Endothelial cell (in vitro differentiated cells): ENCODE data around the gene KCTD21. TPM values are rescaled to one million over a fixed set of nuclear protein-coding genes. Genes with fewer than 3 reads are reported as not detected.
"Not testable (repeated sequence)": the region's sequence is repeated elsewhere in the genome, so short reads cannot be mapped to it uniquely, and the experiment has no call there.

Experiments
- DNase-seq: peaks from one replicate; pipeline ENCODE4 v3.0.0; 2021; ENCODE audit warnings: low spot score
- H3K27ac Mint-ChIP-seq: one replicate; pipeline ENCODE4 v1.8.0; 2021; ENCODE audit warnings: mixed read lengths, inconsistent platforms; ENCODE audit not compliant: unreplicated experiment
- H3K27me3 Mint-ChIP-seq: one replicate; pipeline ENCODE4 v1.8.0; 2021; ENCODE audit warnings: mild to moderate bottlenecking, moderate library complexity, mixed read lengths, inconsistent platforms; ENCODE audit not compliant: unreplicated experiment
- H3K36me3 Mint-ChIP-seq: one replicate; pipeline ENCODE4 v1.8.0; 2021; ENCODE audit warnings: mild to moderate bottlenecking, low read depth, mixed read lengths, inconsistent platforms; ENCODE audit not compliant: unreplicated experiment
- H3K4me1 Mint-ChIP-seq: one replicate; pipeline ENCODE4 v1.8.0; 2021; ENCODE audit warnings: mild to moderate bottlenecking, mixed read lengths, inconsistent platforms; ENCODE audit not compliant: unreplicated experiment
- H3K4me3 Mint-ChIP-seq: one replicate; pipeline ENCODE4 v1.8.0; 2021; ENCODE audit warnings: mild to moderate bottlenecking, mixed read lengths, inconsistent platforms; ENCODE audit not compliant: unreplicated experiment
- H3K9me3 Mint-ChIP-seq: one replicate; pipeline ENCODE4 v1.8.0; 2021; ENCODE audit warnings: mixed read lengths, inconsistent platforms; ENCODE audit not compliant: unreplicated experiment
- CTCF ChIP-seq: fragments of 200-600 bp; sonication (generic); IDR thresholded peaks from one replicate; pipeline ENCODE4 v1.5.0; 2021; ENCODE audit warnings: antibody characterized with exemption; ENCODE audit not compliant: unreplicated experiment
- long read RNA-seq: library from polyadenylated mRNA; unstranded; transcript quantifications from one replicate; pipeline ENCODE4 v2.0.0, GENCODE V29; 2020; ENCODE audit not compliant: unreplicated experiment
- total RNA-seq: library from RNA; stranded (reverse); fragmentation: NEBNext Ultra II Directional; extraction: Animal tissue kit (Norgen Biotek cat#: 25700); gene quantifications from one replicate; pipeline ENCODE4 v1.2.1, GENCODE V29; 2021; ENCODE audit not compliant: unreplicated experiment

KCTD21 gene, protein sequence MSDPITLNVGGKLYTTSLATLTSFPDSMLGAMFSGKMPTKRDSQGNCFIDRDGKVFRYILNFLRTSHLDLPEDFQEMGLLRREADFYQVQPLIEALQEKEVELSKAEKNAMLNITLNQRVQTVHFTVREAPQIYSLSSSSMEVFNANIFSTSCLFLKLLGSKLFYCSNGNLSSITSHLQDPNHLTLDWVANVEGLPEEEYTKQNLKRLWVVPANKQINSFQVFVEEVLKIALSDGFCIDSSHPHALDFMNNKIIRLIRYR
- 11.4 TPM for total RNA-seq
- long read RNA-seq, partial matches to known transcripts = 0 of 2 reads
- long read RNA-seq, other reads (novel, unspliced or antisense) = 2 of 2 reads

- no peaks in the 10 kb centered on the region for H3K9me3 Mint-ChIP-seq
- H3K27ac Mint-ChIP-seq = peak within 1 kb of the TSS; percentile 61
- no peak for TF ChIP-seq CTCF
Observed at GRCh38 chr11:78188286-78189173, at the start of gene KCTD21, which contains the start of gene USP35. KCTD21 (minus strand) TSS chr11:78188626; CDS start chr11:78174554, 14,072 bp downstream. USP35 (plus strand) TSS chr11:78188919; CDS start chr11:78196246, 7,327 bp downstream.

GRCh38 chr11:78237293-78238046 lies 49.0 kb upstream of the KCTD21 start:
- Mint-ChIP-seq H3K27me3 (peaks cover 3% of the 10 kb centered on the region), H3K27ac (no peak overlapping the region)
- no peak for TF ChIP-seq CTCF

More at GRCh38 chr11:78188286-78189173, at the start of gene KCTD21, which contains the start of gene USP35:
- Mint-ChIP-seq H3K4me1 (peaks cover 31% of the 10 kb centered on the region), H3K36me3 (peaks cover 6% of the 10 kb centered on the region), H3K27me3 (peaks cover 6% of the 10 kb centered on the region), H3K4me3 (peak within 1 kb of the TSS; percentile 99)
- peak; percentile 96 for DNase-seq

DNA sequence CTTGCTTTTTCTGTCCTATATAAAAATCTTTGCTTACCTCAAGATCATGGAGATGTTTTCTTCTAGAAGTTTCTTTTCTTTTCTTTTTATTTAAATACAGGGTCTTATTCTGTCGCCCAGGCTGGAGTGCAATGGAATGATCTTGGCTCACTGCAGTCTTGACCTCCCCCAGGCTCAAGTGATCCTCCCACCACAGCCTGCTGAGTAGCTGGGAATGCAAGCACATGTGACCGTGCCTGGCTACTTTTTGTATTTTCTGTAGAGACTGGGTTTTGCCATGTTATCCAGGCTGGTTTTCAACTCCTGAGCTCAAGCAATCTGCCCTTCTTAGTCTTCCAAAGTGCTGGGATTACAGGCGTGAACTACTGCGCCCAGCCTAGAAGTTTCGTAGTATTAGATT lies 45.6 kb upstream of the KCTD21 start:
- TF ChIP-seq CTCF = no peak
- Mint-ChIP-seq H3K9me3 (no peaks in the 10 kb centered on the region), H3K27ac (no peak overlapping the region), H3K36me3 (peaks cover 25% of the 10 kb centered on the region), H3K4me1 (peaks cover 17% of the 10 kb centered on the region), H3K4me3 (no peak overlapping the region), H3K27me3 (peaks cover 5% of the 10 kb centered on the region)
- DNase-seq = no peak

More at GRCh38 chr11:78237293-78238046, 49.0 kb upstream of the KCTD21 start:
- Mint-ChIP-seq H3K9me3 (no peaks in the 10 kb centered on the region), H3K36me3 (peaks cover 27% of the 10 kb centered on the region), H3K4me3 (no peak overlapping the region), H3K4me1 (peaks cover 4% of the 10 kb centered on the region)
- no peak for DNase-seq

DNA sequence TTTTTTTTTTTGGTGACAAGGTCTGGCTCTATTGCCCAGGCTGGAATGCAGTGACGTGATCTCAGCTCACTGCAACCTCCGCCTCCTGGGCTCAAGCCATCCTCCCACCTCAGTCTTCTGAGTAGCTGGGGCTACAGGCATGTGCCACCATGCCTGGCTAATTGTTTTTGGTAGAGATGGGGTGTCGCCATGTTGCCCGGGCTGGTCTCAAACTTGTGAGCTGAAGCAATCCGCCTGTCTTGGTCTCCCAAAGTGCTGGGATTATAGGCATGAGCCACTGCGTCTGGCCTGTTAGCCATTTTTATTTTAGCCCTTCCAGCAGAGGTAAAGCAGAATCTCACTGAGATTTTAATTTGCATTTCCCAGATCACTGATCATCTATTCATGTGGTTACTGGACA lies 44.6 kb upstream of the KCTD21 start:
- Mint-ChIP-seq H3K4me1 (peaks cover 22% of the 10 kb centered on the region), H3K36me3 (peaks cover 28% of the 10 kb centered on the region)
- H3K27me3 Mint-ChIP-seq, H3K9me3 Mint-ChIP-seq, DNase-seq, H3K27ac Mint-ChIP-seq, H3K4me3 Mint-ChIP-seq: not testable (repeated sequence)

GRCh38 chr11:78231962-78232501 lies 43.6 kb upstream of the KCTD21 start:
- no peak overlapping the region for H3K4me3 Mint-ChIP-seq
- peaks cover 20% of the 10 kb centered on the region for H3K36me3 Mint-ChIP-seq
- H3K9me3 Mint-ChIP-seq = no peaks in the 10 kb centered on the region
- no peak for TF ChIP-seq CTCF
- peaks cover 22% of the 10 kb centered on the region for H3K4me1 Mint-ChIP-seq
- H3K27ac Mint-ChIP-seq = no peak overlapping the region
- peaks cover 8% of the 10 kb centered on the region for H3K27me3 Mint-ChIP-seq
- DNase-seq = no peak
